Prostate gland (tissue), 2 donors: ENCODE data around the gene PRR19.

ENCODE experiments used
- POLR2A ChIP-seq: fragments of 450-650 bp; IDR thresholded peaks from one replicate; pipeline ENCODE4 v1.6.1; 2016; ENCODE audit warnings: antibody characterized with exemption, mild to moderate bottlenecking
- TF ChIP-seq, protein P1 (sequence below), 4 experiments: fragments of 200-600 bp in 2 of 4; fragments of 450-650 bp in 2 of 4; sonication (generic) in 2 of 4; IDR thresholded peaks; 1 replicate in 3 of 4; 2 replicates in 1 of 4; pipeline ENCODE4 v1.5.1; 2016 to 2019; ENCODE audit warnings: antibody characterized with exemption in 4 of 4, mild to moderate bottlenecking in 2 of 4, moderate library complexity in 2 of 4

DNA sequence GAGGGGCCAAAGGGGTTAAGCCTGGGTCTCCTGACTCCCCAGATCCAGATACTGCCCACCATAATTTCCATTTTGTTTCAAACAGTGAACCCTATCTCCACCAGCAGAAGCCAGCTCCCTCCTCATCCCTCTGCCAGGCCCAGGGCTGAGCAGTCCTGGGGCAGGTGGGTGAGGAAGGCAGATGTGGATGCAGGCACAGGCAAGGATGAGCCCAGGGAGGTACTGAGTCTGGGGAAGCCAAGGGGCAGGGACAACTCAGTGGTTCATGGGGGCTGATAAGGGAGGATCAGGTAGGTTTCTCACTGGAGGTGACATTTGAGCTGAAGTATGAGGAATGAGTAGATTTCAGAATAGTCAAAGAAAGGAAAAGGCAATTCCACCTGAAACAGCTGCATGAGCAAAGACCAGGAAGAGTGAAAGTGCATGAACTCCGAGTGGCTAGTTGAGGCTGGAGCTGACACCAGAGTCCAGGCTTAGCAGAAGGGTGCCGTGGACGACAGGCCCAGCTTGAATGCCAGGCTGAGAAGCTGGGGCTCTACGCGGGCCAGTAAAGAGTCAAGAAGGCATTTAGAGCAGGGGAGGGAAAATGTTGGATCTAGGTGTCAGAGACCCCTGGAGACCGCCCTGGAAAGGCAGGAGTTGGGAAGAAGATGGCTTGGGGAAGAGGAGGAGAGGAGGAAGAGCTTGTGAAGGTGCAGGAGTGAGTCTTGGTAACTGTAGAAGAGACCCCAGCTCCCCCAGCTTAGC lies 22.6 kb upstream of the PRR19 start:
- TF ChIP-seq, protein P1, sequence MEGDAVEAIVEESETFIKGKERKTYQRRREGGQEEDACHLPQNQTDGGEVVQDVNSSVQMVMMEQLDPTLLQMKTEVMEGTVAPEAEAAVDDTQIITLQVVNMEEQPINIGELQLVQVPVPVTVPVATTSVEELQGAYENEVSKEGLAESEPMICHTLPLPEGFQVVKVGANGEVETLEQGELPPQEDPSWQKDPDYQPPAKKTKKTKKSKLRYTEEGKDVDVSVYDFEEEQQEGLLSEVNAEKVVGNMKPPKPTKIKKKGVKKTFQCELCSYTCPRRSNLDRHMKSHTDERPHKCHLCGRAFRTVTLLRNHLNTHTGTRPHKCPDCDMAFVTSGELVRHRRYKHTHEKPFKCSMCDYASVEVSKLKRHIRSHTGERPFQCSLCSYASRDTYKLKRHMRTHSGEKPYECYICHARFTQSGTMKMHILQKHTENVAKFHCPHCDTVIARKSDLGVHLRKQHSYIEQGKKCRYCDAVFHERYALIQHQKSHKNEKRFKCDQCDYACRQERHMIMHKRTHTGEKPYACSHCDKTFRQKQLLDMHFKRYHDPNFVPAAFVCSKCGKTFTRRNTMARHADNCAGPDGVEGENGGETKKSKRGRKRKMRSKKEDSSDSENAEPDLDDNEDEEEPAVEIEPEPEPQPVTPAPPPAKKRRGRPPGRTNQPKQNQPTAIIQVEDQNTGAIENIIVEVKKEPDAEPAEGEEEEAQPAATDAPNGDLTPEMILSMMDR (IDR thresholded peaks at IDR 0.05): no peak
- TF ChIP-seq POLR2A: no peak
